ENCODE measurements around the gene GNL3.

The GNL3 gene

DNA sequence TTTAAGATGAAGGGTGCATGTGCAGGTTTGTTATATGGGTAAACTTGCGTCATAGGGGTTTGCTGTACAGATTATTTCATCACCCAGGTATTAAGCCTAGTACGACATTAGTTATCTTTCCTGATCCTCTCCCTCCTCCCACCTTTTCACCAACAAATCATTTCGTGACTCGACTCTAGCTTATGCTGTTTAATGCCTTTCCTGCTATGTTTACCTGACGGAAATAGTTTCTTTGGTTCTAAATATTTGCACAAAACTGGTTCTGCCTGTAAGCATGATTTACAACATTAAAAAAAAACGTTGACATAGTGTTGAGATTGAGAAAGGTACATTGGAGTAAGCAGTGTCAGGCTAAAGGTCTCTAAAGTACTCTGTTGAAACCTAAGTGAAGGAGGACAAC is 2.4 kb downstream of the GNL3 start:
- no peak for DNase-seq (ENCODE audit: low read depth)
- TF ChIP-seq, protein P1, sequence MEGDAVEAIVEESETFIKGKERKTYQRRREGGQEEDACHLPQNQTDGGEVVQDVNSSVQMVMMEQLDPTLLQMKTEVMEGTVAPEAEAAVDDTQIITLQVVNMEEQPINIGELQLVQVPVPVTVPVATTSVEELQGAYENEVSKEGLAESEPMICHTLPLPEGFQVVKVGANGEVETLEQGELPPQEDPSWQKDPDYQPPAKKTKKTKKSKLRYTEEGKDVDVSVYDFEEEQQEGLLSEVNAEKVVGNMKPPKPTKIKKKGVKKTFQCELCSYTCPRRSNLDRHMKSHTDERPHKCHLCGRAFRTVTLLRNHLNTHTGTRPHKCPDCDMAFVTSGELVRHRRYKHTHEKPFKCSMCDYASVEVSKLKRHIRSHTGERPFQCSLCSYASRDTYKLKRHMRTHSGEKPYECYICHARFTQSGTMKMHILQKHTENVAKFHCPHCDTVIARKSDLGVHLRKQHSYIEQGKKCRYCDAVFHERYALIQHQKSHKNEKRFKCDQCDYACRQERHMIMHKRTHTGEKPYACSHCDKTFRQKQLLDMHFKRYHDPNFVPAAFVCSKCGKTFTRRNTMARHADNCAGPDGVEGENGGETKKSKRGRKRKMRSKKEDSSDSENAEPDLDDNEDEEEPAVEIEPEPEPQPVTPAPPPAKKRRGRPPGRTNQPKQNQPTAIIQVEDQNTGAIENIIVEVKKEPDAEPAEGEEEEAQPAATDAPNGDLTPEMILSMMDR (conservative IDR thresholded peaks at IDR 0.05; ENCODE audit: low read depth, low read length): no peak
- no peak overlapping the region for H3K4me3 ChIP-seq (ENCODE audit: low read depth, low read length)

DNA sequence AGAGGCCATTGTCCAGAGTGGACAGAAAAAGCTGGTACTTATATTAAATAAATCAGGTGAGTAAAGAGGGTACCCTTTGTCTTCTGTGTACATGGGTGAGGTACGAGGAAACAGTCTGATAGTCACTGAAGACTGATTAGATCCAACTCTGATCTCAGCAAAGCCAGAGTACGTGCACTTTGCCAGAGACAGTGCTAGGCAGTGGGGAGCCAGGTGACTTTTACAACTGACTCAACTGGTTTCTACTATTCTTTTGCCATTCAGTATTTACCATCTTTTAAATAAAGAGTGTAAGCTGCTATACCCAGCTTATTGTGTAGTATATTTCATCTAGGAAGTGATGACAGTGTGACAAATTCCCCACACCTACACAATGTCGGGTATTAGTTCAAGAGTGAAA is 3.3 kb downstream of the GNL3 start:
- no peak overlapping the region for H3K4me3 ChIP-seq (ENCODE audit: low read depth, low read length)
- no peak for DNase-seq (ENCODE audit: low read depth)
- TF ChIP-seq, protein P1 (conservative IDR thresholded peaks at IDR 0.05; ENCODE audit: low read depth, low read length): no peak

DNA sequence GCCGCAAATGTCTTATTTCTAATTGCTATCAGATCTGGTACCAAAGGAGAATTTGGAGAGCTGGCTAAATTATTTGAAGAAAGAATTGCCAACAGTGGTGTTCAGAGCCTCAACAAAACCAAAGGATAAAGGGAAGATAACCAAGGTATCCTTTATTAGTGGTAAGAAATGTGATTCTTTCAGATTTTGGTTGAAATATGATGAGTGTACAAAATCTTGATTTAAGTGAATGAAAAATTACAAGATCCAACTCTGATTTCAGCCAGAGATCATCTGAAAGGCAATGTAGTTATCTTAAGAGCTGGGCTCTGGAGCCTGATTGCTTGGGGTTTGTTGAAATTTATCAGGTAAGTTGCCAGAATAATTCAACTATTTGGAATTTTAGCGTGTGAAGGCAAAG is 4.7 kb downstream of the GNL3 start:
- TF ChIP-seq, protein P1 (conservative IDR thresholded peaks at IDR 0.05; ENCODE audit: low read depth, low read length): no peak
- H3K4me3 ChIP-seq (ENCODE audit: low read depth, low read length): no peak overlapping the region
- no peak for DNase-seq (ENCODE audit: low read depth)

DNA sequence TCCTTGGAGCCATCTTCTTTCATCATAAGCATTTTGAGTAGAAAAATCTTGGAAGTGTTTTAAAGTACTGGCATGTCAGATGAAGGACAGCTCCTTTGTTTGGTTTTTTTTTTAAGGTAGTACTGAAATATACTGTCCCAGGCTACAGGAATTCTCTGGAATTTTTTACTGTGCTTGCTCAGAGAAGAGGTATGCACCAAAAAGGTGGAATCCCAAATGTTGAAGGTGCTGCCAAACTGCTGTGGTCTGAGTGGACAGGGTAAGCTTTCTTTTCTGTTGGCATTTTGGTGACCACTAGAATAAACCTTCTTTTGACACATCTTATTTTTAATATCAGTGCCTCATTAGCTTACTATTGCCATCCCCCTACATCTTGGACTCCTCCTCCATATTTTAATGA is 7.2 kb downstream of the GNL3 start:
- H3K4me3 ChIP-seq (ENCODE audit: low read depth, low read length): no peak overlapping the region
- no peak for DNase-seq (ENCODE audit: low read depth)
- TF ChIP-seq, protein P1 (conservative IDR thresholded peaks at IDR 0.05; ENCODE audit: low read depth, low read length): no peak

DNA sequence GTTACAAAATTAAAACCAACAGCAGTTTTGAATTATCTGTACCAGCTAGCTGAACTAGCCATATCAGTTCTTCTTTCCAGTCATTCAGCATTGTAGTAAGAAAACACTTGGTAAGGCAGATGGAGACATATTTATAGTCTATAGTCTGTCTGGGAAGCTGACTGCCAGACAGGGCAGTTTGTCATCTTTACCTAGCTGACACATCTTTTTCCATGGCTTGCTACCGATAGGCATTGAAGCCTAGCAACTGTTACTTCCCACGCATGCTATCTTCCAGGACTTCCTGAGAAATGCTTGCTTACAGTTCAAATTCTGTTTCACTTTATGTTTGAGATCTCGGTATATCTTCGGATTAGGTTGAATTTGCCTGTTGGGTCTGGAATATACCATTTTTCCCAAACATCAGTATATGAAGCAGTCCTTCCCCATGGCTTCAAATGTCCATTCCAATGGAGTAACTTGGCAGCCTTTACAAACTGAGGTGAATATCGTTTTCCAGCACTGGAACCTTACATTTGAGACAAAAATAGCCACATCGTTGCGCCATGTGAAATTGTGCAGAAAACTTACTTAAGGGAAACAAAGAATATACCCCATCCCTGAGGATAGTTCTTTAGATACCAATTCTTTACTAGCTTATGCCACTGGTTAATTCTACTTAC is 8.8 kb downstream of the GNL3 start:
- H3K4me3 ChIP-seq (ENCODE audit: low read depth, low read length): no peak overlapping the region
- TF ChIP-seq, protein P1 (conservative IDR thresholded peaks at IDR 0.05; ENCODE audit: low read depth, low read length): no peak
- DNase-seq (ENCODE audit: low read depth): no peak

DNA sequence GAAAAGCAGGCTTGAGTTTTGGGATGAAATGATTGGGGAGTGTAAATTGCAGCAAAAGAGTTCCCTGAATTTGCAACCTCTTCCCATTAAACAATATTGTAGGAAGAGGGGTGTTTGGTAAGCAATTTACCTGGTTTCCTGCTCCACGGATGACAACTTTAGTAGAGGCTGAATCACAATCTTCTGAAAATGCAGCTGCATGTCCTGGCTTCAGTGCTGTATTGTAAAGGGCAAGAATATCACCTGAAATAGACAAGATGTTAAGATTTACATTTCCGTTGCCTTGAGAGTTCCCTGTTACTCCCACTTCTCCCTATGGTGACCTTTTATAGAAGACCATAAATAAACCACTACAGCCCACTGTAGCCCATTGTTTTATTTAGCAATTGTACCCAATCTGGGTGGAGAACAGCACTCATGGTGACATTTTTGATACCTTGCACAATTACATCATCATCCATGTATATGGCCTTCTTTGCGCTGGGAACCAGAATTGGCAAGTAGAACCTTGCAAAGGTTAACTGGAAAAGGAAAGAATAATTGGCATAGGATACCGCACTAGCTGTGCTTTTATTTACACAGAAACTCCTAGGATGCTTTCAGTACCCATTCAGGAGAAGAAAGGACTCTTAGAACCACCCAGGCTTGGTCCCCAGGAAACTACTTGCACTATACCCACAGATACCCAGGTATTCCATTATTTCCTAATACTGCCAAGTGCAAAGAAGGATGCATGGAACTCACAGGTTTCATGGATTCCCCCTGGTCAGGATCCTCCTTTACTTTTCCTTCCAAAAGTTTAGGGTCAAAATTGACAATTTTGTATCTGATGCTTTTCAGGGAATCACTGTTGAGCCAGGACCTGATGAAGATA is 10.2 kb downstream of the GNL3 start:
- H3K4me3 ChIP-seq (ENCODE audit: low read depth, low read length): no peak overlapping the region
- DNase-seq (ENCODE audit: low read depth): no peak
- TF ChIP-seq, protein P1 (conservative IDR thresholded peaks at IDR 0.05; ENCODE audit: low read depth, low read length): no peak

Data from choroid plexus epithelial cell (primary cell).